Activated CD4-positive, alpha-beta T cell treated with anti-CD3 and anti-CD28 coated beads for 1 hour (primary cell): Measurements from ENCODE around the gene EFCAB6.
A peak's percentile ranks its signal among the peaks of the same experiment; 100 is the strongest.

Source experiments
- DNase-seq: peaks from one replicate; pipeline ENCODE4 v3.0.0-alpha.2; 2020

The EFCAB6 gene, protein sequence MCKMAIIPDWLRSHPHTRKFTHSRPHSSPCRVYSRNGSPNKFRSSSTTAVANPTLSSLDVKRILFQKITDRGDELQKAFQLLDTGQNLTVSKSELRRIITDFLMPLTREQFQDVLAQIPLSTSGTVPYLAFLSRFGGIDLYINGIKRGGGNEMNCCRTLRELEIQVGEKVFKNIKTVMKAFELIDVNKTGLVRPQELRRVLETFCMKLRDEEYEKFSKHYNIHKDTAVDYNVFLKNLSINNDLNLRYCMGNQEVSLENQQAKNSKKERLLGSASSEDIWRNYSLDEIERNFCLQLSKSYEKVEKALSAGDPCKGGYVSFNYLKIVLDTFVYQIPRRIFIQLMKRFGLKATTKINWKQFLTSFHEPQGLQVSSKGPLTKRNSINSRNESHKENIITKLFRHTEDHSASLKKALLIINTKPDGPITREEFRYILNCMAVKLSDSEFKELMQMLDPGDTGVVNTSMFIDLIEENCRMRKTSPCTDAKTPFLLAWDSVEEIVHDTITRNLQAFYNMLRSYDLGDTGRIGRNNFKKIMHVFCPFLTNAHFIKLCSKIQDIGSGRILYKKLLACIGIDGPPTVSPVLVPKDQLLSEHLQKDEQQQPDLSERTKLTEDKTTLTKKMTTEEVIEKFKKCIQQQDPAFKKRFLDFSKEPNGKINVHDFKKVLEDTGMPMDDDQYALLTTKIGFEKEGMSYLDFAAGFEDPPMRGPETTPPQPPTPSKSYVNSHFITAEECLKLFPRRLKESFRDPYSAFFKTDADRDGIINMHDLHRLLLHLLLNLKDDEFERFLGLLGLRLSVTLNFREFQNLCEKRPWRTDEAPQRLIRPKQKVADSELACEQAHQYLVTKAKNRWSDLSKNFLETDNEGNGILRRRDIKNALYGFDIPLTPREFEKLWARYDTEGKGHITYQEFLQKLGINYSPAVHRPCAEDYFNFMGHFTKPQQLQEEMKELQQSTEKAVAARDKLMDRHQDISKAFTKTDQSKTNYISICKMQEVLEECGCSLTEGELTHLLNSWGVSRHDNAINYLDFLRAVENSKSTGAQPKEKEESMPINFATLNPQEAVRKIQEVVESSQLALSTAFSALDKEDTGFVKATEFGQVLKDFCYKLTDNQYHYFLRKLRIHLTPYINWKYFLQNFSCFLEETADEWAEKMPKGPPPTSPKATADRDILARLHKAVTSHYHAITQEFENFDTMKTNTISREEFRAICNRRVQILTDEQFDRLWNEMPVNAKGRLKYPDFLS (N-terminal part only)

DNA sequence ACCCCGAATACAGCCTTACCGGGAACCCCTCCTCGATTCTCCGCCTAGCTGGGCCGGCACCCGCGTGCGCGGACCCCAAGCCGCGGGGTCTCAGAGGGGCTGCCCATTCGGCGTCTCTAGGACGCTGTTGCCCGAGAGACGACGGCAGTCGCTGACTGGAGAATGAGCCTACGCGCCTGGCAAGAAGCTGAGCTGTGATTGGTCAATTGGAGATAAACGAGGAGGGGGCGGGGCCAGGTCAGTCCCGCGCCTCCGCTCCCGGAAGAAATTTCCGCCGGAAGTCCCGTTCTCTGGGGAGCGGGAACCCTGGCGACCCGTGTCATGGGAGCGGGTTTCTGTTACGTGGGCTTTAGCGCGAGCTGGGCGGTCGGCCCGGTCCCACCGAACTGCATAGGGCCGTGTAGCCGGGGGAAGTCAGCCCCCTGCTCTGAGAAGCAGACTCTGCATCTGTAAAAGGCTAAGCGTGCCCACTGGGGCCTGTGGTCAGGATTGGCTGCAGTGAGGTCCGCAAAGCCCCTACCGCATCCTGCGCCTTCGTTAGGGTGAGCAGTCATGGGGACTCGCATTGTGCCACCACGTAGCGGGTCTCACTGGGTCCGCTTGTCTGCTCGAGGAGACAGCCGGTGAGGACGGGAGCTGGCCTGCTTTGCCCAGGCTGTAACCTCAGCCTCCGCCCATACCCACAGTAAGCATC is at the start of gene EFCAB6:
EFCAB6 (minus strand) TSS at position 157 of the 694 bp plus-strand sequence. CDS start 29,987 bp downstream, outside the sequence.
- peak; percentile 82 for DNase-seq

DNA sequence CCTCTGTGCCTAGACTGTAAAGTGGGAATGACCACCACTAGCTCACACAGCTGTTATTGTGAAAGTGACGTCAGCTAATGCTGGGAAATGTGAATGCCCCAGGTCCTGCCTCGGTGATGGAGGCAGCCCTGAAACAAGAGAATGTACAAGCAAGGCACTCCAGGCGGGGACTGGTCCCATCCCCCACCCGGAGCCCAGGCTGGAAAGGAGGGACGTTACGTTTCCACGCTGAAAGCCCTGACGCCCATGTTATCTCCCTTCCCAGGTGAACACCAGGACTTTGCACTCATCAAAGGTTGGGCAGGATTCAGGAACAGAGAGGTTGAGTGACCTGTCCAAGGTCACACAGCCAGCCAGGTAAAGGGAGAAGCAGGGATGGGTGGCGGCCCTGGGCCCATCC is 49.4 kb upstream of the EFCAB6 start:
- no peak for DNase-seq

DNA sequence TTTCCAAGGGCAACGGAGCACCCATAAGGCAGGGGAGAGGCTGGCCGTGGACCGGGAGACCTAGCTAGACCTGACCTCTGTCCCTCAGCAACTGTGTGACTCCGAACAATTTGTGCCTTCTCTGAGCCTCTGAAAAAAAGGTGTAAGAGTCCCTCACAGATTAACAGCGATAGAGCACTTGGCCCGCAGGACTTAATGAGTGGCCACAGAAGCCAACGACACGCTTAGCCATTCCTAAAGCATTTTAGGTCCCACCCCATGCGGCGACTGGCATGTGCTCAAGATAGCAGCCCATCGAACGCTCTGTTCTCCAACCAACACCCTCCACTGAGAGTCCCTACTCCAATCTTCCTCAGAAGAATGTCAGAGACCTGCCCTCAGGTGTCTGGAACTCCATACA is 48.7 kb upstream of the EFCAB6 start:
- DNase-seq: no peak

DNA sequence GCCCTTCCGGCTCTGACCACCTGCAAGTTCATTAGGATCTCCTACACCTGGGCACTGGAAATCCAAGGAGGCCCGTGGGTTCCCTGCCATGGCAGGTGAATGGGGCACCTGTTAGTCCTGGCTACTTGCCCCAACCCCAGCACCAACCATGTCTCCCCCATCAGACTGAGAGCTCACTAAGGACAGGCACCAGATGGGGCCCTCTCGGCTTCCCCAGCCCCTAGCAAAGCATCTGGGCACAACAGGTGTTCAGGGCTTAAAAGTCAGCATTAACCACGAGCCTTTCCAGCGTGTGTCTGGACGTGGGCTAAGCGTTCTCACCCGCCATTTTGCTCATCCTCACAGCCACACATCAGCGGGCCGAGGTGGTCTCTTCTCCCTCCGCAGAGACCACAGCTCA is 48.0 kb upstream of the EFCAB6 start:
- DNase-seq: no peak

DNA sequence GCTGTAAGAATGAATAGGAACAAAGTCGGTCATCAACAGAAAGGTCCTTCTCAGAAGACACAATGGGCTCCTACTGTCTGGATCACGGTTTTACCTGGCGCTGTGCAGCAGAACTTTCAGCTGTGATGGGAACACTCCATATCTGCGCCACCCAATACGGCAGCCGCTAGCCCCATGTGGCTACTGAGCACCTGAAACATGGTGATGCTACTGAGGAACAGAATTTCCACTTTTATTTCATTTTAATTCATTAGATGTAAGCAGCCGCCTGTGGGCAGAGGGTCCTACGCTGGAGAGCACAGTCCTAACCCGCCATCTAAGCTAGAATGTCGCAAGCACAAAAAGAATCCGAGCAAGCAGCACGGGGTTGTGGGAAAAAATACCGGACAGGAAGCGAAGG is 47.5 kb upstream of the EFCAB6 start:
- no peak for DNase-seq

DNA sequence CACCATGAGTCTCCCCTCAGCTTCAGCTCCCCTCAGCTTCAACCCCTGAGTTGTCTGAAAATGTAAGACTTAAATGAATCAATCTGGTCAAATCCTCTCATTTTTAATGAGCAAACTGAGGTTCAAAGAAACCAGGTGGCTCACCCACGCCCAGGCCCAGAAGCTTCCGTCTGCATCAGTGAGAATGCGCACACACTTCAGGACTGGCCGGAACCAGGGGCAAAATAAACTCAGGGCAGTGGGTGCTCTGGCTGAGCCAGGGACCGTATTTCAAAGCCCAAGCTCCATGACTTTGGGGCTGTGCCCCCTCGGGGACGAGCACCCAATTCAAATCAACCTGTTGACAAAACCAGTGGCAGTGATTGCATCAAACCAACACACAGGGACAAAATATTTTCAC is 47.1 kb upstream of the EFCAB6 start:
- no peak for DNase-seq

DNA sequence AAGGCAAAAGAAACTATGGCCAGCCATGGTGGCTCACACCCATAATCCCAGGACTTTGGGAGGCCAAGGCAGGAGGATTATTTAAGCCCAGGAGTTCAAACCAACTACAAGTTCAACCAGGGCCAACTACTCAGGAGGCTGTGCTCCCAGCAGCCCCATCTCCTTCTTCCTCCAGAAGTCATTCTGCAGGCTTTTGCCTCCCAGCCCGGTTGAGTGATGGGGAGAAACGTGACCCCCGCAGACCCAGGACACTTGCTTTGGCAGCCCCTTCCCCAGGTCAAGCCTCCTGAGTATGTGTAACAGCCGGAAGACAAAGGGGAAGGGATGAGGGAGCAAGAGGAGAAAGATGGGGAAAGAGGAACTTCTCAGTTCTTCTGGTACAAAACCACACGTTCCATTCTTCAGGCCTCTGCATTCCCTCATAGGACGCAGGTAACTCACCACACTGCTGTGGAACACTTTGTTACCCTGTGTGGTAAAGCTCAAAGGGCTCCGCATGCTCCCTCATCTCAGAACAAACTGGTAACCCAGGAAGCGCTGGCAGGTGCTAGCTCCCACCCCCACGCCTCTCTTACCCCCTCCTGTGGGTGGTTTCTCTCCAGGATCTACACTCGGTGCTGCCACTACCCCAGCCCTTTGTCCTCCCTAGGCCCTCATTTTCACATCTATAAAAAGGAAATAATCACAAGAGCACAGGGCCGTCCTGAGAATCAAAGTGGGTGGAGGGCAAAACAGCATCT is 46.2 kb upstream of the EFCAB6 start:
- DNase-seq: no peak

DNA sequence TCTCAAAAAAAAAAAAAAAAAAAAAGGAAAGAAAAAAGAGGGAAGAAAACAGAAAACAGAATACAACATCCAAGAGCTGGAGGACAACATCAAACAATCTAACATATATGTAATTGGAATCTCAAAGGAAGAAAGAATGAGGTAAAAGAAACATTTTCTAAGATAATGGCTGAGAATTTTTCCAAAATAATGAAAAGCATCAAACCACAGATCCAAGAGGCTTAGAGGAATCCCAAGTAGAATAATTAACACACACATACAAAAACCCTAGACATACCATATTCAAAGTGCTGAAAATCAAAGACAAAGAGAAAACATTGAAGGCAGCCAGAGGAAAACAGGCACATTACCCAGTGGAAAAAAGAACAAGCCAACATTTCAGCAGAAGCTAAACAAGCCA is 45.3 kb upstream of the EFCAB6 start:
- DNase-seq: no peak

DNA sequence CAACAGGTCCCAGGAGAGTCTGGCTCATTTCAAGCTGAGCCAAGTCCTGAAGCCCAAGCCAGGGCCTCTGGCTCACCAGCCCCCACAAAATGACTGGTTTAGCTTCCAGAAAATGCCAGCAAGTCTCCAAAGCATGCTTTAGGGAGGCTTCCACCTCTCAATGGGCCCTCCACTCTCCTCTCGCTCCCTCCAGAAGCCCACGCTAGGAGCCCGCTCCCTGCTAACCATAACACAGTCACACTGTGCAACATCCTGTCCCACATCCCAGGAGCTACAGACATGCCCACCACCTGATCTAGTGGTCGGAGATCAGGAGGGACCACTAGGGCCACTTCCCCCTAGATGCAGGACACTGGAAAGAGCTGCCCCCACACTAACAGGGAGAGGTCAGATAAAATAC is 43.3 kb upstream of the EFCAB6 start:
- no peak for DNase-seq

DNA sequence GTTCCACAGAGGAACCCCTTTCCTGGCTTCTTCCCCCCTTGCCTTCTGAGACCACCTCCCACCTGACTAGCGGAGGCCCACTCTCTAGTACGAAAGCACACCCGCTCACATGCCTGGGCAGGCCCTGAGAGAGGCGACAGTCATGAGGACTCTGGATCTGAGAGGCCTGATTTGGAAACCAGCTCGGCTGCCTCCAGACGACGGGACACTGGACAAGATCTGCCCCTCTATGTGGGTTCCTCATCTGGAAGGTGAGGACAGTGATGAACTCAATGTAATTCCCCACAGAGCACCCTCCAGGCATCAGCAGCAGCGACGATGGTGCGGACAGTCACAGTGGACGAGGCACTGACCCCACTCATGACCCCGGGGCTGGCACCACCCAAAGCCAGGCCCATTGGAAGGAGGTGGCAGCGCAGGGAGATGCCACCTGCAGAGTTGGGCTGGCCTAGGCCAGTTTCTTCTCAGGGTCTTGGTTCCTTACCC is 42.7 kb upstream of the EFCAB6 start:
- no peak for DNase-seq

DNA sequence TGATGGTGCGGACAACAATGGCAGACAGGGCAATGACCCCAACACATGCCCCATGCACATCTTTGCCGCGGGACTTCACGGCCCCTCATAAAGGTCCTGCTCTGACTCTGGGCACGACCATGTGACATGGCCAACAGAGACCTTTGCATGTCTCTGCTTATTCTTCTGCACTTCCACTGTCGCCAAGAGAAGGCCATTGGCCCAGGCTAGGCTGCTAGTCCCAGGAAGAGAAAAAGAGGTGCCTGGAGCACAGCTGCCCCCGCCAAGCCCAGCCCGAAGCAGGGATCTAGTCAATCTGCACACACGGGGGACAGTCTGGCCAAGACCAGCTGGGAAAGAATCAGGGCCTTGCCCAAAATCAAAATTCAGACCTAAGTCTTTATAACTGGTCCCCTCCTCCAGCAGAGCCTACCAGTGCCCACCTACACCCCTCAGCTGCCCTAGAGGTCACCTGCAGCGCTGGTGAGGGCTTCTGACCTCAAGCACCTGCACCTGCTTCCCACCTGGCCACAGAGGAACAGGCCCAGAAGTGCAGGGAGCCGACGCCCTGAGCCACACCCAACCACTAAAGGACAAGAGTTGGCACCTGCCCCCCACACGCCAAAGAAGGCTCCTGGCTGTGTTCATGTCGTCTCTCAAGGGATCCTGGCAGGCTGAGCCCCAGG is 42.1 kb upstream of the EFCAB6 start:
- DNase-seq: no peak

DNA sequence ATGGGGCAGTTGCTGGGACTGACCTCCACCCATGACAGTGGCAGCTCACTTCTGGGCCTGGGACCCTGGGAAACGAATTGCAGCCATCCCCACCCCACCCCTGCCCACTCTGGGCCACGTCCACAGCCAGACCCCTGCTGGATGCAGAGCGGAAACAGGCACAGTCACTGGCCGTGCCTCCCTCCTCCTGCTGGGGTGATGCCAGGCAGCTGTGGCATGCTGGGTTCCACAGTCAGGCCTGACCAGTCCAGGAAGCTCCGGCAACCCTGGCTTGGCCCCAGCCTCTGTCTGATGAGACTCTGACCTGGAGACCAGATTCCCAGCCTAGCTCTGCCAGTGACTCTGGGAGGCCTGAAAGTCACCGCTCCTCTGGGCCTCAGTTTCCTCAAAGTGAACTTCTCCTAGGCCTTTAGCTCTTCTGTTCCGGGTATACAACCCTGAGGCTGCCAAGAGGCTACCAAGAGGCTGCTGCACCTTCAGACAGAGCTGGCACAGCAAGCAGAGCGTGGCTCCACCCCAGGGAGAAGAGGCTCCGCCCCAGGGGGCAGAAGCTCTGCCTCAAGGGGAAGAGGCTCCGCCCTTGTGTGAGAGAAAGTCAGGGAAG is 41.3 kb upstream of the EFCAB6 start:
- no peak for DNase-seq

DNA sequence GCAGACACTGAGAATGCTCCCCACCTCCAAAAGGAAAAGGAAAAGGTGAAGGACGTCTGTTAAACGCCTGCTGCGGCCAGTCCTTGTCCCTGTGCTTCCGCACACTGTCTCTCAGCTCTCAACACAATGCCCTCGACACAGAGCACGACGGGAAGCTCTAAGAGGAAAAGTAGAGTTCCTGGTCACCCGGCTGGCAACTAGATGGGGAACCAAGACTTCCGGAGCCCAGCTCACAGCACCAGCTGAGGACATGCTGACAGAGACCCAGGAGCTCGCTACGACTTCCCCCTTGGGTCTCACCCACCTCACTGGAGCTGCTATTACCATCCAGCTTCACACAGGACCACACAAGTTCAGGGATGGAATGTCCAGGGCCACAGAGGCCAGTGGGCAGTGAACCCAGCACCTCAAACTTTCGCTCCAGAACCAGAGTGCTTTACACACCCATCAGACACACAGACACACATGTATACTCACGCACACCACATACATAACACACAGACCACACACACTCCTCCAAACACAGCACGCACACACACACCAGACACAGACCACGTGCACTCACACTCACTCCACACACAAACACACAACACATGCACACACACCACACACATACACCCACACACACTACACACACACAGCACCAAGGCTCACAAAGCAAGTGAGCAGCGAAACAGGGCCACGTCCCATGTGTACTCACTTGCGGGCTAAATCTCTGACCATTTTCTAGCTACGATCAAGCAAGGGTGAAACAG is 40.6 kb upstream of the EFCAB6 start:
- DNase-seq: no peak

DNA sequence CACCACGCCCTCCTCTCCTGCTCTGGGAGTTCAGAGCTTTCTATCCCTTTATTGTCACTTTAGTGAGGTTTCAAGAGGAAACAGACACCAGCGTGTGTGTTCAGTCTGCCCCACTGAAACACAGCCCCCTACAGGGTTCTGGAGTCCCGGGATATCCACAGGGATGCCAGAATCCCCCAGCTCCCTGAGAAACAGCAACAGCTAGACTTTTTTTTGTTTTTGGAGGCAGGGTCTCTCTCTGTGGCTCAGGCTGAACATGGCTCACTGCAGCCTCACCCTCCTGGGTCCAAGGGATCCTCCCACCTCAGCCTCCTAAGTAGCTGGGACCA is 39.8 kb upstream of the EFCAB6 start:
- no peak for DNase-seq

DNA sequence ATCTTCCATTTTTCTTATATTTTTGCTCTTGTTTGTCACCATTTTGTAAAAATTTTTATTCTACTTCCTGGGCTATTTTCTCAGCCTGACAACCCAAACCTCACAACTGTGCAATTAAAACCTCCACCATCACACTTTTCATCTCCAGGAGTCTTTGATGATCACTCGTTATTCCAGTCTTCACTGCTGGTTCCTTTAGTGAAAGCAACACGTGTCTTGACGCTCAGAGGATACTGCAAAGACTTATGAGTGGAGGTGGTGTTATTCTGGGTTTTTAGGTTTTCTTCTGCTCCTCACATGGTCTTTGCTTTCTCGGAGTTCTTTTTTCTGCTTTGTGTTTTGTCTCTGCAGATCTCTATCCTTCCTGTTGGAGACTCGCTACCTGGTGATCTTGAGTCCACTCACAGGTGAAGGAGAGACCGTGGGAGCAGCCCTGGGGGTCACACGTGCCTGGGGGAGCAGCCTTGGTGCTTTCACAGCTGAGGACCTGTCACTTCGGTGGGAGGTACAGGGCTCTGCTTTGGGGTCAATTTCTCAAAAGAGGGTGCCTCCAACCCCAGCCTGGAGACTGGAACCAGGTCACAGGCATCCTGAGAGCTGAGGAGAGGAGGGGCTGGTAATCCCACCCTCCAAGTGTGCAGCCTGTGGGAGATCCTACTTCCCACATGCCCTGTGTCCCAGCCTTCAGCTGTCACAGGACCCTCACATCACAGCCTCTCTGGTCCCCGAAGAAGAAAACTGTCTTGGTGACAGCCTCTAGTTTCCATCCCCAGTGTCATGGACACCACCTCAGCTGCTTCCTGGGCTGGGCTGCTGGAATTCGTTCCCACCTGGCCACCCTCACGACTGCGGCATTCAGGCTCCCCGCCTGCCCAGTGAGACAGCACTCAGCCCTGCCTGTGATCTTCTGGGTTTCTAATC is 39.2 kb upstream of the EFCAB6 start:
- DNase-seq: no peak

DNA sequence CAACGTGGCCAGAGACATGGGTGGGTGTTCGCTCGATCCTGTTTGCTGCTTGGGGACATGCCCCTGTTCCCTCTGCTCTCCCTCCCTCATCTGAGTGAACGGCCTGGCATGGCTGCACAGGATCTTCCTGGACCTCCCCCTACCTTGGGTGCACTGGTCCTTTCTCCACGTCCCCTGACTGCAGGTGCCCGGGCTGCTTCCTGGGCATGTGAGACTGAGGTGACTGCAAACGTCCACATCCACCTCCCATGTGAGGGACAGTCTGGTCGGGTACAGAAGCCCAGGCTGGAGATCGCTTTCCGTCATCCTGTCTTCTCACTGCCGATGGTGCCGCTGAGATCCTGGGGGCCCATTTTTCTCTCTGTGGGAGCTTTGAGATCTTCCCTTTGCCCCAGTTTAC is 38.4 kb upstream of the EFCAB6 start:
- DNase-seq: no peak

DNA sequence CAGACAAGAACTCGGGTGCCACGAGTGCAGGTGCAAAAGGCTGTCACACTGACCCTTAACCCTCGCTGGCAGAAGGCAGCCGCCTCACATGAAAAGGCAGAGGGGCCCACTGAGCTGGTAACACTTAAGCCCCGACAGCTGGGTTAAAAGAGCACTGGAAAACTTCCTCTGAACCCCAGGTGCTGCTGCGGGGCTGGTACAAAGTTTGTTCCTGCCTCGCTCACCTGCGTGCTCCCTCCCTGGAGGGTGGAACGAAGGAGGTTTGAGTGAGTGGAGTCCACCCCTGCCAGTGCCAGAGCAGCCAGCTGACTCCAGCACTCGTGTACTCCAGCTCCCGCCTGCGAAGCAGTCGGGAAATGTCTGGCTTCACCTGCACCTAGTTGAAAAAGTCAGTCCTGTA is 37.6 kb upstream of the EFCAB6 start:
- no peak for DNase-seq

DNA sequence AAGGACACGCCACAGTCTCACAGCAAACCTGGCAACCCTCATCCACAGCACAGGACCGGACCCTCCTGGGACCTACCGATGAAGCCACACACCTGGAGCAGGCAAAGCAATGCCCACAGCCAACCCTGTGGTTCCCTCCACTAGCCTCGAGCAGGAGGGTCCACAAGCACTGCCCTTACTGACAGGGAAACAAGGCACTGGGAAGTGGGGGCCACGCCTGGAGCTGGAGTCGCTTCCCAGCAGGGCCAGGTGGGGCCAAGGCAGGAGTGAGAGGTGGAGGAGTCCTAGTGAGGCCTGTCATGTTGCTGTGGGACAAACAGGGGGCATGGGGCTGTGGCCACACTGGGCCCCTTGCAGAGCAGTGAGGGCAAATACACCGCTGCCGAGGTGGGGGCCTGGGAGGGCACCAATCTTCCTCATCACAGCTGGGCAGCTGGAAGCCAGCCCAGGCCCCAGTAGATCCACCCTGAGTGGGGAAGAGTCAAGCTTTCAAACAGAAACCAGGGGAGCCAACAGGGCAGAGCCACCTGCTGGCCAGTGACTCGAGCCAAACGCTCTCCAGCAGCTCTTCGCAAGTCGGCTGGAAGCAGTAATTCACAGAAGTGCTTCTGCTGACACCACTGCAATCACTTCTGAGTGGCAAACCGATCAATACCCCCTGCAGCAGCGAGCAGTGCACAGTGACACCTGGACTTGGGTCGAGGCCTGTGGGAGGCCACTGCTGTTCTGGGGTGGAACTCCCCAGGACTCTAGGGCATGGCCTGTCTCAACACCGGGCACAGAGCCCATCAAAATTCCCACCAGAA is 36.5 kb upstream of the EFCAB6 start:
- no peak for DNase-seq
